GM10266 (cell line): ENCODE results near the gene APIP.

Source experiments
- DNase-seq: peaks from one replicate; pipeline ENCODE4 v3.0.0; 2012; ENCODE audit errors: extremely low spot score
- TF ChIP-seq, protein P1 (sequence below): IDR thresholded peaks from 2 replicates; pipeline ENCODE4 v1.5.1; 2012; ENCODE audit warnings: mild to moderate bottlenecking, low read depth; ENCODE audit not compliant: control insufficient read depth, insufficient read depth; ENCODE audit errors: missing control alignments

The APIP gene

DNA sequence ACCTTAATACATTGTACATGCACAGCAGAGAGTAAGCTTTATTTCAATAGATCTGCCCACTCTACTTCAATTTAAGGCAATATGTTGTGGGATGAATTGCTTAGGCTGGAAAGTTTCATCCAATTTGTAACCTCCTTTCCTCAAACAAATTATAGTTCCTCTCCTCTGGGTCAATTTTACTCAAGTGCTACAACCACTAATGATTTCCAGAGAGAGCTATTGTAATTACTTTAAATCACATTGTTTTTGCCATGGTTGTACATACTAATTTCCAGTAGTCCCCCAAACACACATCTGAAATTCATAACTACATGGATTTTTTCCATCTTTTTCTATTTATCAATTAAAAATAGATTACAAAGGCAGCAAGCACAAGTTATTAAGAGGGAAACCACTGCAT, 72.9 kb downstream of the APIP start:
- TF ChIP-seq, protein P1, sequence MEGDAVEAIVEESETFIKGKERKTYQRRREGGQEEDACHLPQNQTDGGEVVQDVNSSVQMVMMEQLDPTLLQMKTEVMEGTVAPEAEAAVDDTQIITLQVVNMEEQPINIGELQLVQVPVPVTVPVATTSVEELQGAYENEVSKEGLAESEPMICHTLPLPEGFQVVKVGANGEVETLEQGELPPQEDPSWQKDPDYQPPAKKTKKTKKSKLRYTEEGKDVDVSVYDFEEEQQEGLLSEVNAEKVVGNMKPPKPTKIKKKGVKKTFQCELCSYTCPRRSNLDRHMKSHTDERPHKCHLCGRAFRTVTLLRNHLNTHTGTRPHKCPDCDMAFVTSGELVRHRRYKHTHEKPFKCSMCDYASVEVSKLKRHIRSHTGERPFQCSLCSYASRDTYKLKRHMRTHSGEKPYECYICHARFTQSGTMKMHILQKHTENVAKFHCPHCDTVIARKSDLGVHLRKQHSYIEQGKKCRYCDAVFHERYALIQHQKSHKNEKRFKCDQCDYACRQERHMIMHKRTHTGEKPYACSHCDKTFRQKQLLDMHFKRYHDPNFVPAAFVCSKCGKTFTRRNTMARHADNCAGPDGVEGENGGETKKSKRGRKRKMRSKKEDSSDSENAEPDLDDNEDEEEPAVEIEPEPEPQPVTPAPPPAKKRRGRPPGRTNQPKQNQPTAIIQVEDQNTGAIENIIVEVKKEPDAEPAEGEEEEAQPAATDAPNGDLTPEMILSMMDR = no peak
- DNase-seq = no peak

DNA sequence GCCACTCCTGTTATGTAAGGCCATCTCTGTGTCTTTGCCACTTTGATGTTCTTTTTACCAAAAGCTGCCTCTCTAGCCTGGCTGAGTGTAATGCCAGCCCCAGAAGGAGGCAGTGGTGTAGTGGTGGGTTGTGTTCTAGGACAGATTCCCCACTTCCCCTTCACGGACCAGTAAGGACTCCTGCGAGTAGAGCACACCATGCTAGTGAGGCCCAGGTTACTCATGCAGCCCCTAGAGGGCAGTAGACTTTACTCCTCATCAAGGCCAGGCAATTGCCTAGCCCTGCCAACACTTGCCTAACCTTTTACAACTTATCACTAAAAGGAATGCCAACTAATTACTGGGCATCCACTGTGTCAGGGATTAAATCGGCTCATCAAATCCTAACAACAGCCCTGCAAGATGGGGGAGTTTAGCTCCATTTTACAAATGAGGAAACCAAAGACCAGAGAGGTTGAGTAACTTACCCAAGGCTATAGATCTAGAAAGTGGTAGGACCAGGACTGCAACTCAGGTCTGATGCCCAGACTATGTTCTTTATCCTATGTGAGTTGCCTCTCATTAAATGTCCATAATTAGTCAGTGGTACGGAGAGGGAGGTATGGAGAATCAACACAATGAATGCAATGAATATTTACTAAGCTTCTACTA, 75.3 kb downstream of the APIP start:
- DNase-seq = peak; percentile 43
- TF ChIP-seq, protein P1 = peak; percentile 69

DNA sequence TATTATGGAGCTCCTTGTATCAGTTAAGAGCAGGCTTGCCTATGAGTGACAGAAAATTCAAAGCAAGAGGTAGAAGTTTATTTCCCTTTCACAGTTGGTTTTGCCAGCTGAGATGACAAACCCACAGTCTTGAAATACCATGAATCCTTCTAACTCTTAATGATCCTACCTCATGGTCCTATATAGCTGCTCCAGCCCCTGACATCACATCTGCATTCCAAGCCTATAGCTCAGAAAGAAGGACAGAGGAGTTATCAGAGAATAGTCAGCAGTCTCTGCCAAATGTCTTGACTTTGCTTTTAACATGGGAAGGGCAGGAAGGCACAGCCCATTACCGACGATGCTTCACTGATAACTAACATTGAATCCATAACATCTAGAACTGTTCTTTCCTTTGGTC, 76.2 kb downstream of the APIP start:
- TF ChIP-seq, protein P1 = no peak
- no peak for DNase-seq

DNA sequence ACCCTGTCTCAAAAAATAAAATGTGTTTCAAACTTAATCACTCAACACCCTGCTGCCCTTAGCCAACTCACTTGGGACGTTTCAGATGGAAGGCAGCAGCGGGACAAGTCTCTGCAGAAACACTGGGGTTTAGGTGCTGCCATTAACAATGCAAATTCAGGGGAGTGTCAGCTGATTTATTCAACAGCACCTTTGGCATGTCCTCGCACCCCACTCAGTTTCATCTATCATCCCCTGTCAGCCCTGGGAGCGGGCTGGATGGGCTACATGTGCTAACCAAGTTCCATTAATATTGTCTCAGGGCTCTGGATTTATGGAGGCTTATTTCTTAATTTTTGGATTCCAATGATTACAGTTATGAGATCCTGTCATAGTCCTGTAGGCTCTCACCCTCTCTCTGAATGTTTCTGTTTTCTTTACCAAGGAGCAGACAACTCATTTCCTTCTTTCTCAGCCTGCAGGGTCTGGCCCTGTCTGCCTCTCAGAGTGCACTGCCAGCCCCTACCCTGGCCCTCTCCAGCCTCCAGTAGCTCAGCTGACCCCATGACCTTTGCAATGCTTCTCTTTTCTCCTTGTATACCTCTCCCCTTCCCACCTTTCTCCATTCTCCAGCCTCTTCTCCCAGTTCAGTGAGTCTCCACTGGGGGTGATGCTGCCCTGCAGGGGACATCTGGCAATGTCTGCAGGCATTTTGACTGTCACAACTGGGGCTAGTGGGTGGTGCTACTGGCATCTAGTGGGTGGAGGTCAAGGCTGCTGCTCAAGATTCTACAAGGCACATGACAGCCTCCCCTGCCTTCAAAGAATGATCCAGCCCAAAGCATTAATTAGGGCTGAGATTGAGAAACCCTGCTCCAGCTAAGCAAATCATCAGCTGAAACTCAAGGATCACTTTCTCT, 79.0 kb downstream of the APIP start:
- TF ChIP-seq, protein P1 = no peak
- no peak for DNase-seq

DNA sequence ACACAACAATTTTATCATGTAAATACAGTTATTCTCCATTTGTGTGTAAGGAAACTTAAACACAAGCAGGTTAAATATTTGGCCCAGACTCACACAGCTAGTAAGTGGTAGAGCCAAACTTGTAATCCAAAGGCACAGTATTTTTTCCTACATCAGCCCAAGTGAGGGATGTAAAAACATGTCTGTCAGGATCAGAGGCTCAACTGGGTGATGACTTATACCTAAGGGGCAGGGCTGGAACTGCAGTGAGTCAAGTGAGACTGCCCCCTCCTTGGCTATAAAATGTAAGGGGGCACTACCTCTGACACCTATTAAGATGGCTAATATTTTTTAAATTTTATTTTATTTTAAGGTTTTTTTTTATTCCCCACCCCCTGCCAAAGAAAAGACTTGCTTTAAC, 82.6 kb downstream of the APIP start:
- TF ChIP-seq, protein P1 = no peak

More for the DNA sequence above, 82.6 kb downstream of the APIP start:
- no peak for DNase-seq
